NCI-H146 (cell line): ENCODE measurements around the gene LMAN1.
A peak's percentile ranks its signal among the peaks of the same experiment; 100 is the strongest.

ENCODE experiments used
- DNase-seq: peaks from one replicate; lab custom pipeline; 2025; lab: John Stamatoyannopoulos, UW

LMAN1 gene, protein sequence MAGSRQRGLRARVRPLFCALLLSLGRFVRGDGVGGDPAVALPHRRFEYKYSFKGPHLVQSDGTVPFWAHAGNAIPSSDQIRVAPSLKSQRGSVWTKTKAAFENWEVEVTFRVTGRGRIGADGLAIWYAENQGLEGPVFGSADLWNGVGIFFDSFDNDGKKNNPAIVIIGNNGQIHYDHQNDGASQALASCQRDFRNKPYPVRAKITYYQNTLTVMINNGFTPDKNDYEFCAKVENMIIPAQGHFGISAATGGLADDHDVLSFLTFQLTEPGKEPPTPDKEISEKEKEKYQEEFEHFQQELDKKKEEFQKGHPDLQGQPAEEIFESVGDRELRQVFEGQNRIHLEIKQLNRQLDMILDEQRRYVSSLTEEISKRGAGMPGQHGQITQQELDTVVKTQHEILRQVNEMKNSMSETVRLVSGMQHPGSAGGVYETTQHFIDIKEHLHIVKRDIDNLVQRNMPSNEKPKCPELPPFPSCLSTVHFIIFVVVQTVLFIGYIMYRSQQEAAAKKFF

DNA sequence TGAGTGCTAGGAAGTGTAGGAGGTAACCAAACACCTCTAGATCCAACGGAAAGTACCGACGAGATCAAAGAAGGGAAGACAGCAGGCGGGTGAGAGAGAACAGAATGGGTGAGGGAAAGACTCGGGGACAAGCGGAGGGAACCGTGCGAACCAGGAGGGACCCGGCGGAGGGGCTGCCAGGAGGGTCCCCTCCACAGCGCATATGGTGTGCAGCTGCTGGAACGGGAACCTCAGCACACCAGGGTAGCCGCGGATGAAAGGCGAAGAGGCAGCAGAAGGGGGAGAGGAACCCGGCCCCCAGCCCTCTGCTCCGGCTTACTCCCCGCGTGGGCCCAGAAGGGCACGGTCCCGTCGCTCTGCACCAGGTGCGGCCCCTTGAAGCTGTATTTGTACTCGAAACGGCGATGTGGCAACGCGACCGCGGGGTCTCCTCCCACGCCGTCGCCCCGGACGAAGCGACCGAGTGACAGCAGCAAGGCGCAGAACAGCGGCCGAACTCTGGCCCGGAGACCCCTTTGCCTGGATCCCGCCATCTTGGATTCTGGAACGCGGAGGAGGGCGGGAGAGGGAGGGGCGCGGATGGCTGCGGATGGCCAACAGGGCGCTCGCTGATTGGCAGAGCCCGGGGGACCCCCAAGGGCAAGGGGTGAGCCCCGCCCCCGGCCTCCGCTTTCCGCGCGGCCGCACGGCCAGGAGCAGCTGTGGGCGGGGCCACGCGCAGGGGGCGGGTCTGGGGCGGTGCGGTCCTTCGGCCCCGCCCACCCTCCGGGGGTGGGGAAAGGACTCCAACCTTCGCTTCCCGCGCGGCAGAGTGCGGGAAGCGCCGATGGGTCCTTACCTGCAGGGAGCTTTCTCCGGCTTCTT lies at the start of gene LMAN1:
Gene LMAN1, minus strand, starts transcription at position 554 of the 864 bp plus-strand sequence. Its CDS starts 21 bp downstream, at position 533.
- peak; percentile 99 for DNase-seq

- DNase-seq: peak; percentile 98
Observed at GRCh38 chr18:59402432-59403090, 43.5 kb upstream of the LMAN1 start.

DNA sequence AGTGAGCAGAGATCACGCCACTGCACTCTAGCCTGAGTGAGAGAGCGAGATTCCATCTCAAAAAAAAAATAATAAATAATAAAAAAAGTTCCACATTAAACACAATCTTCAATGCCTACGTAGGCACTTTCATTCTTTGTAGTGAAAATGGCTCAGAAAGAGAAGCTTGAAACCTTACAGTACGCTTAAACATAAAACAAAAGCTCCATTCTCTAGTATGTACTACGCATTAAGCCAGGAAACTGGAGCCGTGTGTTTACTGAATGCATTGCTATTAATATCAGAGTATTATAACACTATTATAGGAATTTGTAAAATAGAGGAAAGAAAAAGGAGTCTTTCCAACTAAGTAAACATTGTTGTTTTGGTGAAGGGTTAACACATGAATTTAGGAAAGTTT lies 41.3 kb upstream of the LMAN1 start:
- DNase-seq: no peak

GRCh38 chr18:59395226-59396175 lies 36.4 kb upstream of the LMAN1 start:
- peak; percentile 48 for DNase-seq

GRCh38 chr18:59393381-59393780 lies 34.3 kb upstream of the LMAN1 start:
- no peak for DNase-seq

- no peak for DNase-seq
Observed at GRCh38 chr18:59388817-59389216, 29.8 kb upstream of the LMAN1 start.

DNA sequence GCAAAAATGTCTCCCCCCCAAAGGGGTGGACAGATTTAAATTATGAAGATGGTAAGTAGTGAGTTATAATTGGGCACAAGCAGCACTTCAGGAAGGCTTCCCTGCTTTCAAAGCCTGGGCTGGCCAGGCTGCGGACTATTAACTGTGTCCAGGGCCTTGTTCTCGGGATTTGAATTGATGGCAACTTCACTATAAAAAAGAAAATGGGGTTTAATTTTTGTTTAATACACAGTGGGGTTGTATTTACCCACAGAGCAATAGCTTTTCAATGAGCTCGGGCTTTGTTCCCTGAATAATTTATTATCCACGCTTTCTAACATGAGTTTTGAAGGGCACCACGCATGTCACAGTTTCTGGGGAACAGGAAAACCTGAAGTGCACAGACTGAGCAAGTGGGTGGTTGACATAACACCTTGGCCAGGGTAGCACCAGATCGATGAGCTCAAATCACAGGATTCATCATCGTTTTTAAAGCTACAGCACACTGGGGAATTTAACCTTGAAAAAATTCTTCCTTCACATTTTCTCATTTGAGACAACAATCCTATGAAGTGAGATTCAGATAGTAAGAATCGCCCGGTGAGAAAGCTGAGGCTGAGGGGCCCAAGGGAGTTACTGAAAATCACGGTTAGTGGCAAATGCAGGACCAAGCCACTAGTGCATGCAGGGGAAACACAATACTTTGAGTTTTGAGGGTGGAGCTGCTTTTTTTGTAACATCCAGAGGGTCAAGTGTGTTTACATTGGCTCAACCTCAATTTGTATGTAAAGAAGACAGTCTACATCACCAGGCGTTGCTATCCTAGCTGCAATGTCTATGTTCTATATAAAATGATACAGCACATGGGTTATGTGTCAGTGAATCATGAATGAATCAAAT lies 28.9 kb upstream of the LMAN1 start:
- peak; percentile 34 for DNase-seq

GRCh38 chr18:59386909-59387686 lies 28.0 kb upstream of the LMAN1 start:
- DNase-seq: peak; percentile 25

DNA sequence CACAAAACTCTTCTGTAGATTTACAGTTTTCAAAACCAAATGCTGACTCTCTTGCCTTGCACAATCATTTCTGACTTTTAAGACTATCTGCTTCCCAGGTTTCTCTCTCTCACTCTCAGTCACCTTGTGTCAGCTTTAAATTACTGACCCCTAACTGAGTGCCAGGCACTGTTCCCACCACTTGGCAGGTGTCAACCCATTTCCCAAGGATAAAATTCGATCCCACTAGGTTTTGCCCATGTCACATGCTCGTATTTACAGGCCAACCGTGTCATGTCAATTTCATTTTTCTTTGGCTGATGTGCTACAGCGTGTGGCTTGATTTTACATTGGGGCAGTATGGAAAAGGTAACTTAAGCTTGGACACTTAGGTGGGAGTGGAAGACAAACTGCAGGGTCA lies 26.1 kb upstream of the LMAN1 start:
- no peak for DNase-seq

GRCh38 chr18:59383851-59384250 lies 24.8 kb upstream of the LMAN1 start:
- DNase-seq: peak; percentile 98

GRCh38 chr18:59382383-59382782 lies 23.3 kb upstream of the LMAN1 start:
- DNase-seq: no peak

DNA sequence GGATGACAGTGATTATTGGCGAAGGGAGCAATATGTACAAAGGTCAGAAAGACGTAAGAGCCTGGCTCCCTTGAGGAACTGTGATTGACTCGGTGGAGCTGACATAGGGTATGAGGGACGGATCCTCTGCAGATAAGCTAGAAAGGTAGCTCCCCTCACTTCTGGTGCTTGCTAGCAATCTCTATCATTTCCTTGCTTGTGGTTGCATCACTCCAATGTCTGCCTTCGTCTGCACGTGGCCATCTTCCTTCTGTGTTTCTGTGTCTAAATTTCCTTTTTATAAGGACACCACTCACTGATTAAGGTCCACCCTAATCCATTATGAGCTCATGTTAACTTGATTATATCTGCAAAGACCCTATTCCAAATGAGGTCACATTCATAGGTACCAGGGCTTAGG lies 22.9 kb upstream of the LMAN1 start:
- DNase-seq: no peak

- DNase-seq: no peak
Observed at GRCh38 chr18:59380706-59381105, 21.6 kb upstream of the LMAN1 start.

DNA sequence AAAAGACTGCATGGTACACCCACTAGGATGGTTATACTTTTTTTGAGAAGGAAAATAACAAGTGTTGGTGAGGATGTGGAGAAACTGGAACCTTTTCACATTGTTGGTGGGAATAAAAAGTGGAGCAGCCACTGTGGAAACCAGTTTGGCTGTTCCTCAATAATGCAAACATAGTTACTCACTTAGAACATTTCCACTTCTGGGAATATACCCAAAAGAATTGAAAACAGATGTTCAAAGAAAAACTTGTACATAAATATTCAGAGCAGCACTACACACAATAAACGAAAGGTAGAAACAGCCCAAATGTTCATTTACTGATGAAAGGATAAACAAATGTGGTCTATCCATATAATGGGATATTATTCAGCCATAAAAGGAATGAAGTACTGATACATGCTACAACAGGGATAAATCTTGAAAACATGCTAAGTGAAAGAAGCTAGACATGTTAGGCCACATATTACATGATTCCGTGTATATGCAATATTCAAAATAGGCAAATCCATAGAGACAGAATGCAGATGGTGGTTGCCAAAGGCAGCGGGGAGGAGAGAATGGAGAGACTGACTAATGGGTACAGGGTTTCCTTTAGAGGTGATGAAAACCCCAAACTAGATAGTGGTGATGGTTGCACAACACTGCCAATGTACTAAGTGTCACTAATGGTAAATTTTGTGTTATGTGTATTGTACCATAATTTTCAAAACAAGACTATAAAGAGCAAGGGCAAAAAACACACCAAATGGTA lies 20.9 kb upstream of the LMAN1 start:
- no peak for DNase-seq

DNA sequence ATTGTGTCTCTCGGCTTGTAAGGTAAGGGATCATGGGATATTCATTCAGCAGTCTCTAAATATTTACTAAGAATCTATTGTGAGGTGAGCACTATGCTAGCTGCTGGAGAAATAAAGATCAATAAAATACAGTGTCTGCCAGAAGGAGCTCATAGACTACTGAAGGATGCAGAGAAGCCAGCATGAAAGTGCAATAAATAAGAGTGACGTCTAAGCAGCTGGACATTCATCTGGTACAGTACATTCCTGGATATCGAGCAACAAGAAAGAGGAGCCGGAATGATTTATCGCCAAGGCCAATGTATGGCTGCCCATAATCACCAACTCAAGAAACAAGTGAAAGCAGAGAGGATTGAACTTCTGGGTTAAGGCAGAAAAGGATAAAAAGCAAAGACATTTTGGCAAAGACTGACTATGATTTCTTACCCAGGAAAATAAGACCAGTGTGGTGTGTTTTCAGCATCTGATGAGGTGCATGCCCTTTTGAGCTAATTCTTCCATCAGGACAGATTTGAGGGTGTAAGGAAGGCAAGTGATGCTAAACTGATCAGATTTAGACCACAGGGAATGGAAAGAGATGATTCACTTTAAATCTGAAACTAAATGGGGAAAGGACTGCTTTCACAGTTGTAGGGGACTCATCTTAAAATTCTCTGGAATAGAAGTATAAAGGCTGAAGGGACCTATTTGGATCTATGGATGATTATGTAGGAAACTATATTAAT lies 18.7 kb upstream of the LMAN1 start:
- DNase-seq: peak; percentile 34

DNA sequence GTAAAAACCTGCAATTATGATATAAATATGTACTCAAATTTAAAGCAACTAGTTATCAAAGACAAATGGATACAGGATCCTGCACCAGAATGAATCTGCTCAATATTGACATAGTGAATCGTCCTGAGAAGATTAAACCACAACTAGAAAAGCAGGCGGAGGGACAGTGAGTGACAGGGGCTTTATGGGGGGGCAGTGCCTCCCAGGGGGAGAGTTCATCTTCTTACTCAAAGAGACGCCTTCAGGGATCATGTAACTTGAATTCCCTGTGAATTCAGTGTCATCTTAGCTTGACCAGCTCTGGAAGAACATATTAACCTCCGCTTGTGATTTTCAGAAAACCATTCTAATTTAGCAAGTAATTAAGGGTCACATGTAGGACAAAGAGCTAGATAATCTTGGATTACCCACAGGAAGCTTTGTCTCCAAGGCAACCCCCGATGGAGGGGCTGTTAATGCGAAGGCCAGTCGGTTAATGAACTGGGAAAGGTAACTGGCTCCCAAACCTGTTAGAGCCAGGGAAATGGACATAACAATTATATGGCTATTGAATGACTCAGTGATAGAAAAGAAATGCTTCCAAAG lies 17.4 kb upstream of the LMAN1 start:
- DNase-seq: peak; percentile 72

DNA sequence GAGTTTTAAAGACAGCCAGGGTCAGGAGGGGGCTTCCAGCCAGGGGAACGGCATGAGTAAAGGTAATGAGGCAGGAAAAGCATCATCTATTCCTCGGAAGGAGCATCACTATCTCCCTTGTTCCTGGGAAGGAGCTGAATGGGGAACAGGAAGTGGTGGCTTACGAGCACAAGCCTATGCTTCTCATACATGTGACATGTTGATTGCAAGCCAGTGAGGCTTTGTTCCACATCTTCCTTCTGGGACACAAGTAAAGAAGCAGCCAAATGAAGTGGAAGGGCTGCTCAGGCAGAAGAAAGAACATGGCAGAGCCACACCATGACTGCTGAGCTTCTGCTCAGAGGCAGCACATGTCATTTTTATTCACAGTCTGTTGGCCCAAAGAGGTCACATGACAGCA lies 15.1 kb upstream of the LMAN1 start:
- DNase-seq: no peak

DNA sequence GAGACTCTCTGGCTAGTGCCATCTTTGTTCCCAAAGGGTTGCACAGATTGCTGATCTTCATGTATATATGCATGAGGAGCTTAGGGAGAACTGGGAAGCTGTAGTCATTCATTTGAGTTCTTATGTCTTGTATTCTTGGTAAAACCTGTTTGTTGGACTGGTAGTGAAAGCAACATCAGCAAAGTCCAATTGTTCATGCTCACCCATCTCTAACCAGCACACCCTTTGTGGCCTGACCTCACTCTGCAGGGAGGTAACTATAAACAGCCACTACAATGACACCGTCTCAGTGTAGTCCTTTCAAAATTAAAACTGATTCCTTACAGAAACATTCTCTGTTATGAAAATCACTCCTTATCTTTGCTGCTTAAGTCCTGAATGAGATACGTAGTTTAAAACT lies 13.9 kb upstream of the LMAN1 start:
- DNase-seq: no peak
